ENCODE measurements around the gene ENTHD1. TPM values are rescaled to one million over a fixed set of nuclear protein-coding genes. Genes with fewer than 3 reads are reported as not detected.

ENTHD1 gene
- total RNA-seq, 1 donor from 2014 or later = not detected

GRCh38 chr22:39715778-39716495, 177.6 kb downstream of the ENTHD1 start:
- no peaks in the 10 kb centered on the region for H3K36me3 Mint-ChIP-seq (ENCODE audit: low read depth, unreplicated experiment)
- no peaks in the 10 kb centered on the region for H3K9me3 Mint-ChIP-seq (ENCODE audit: unreplicated experiment)
- no peak overlapping the region for H3K4me3 Mint-ChIP-seq (ENCODE audit: unreplicated experiment)
- TF ChIP-seq CTCF (IDR thresholded peaks at IDR 0.05; ENCODE audit: unreplicated experiment) = no peak
- DNase-seq (ENCODE audit: low spot score) = no peak
- H3K27me3 Mint-ChIP-seq (ENCODE audit: unreplicated experiment) = peaks cover 10% of the 10 kb centered on the region
- no peaks in the 10 kb centered on the region for H3K4me1 Mint-ChIP-seq (ENCODE audit: unreplicated experiment)
- no peak overlapping the region for H3K27ac Mint-ChIP-seq (ENCODE audit: unreplicated experiment)

GRCh38 chr22:39714321-39714720, 179.2 kb downstream of the ENTHD1 start:
- TF ChIP-seq CTCF (IDR thresholded peaks at IDR 0.05; ENCODE audit: unreplicated experiment) = no peak
- no peak overlapping the region for H3K4me3 Mint-ChIP-seq (ENCODE audit: unreplicated experiment)
- H3K27ac Mint-ChIP-seq (ENCODE audit: unreplicated experiment) = no peak overlapping the region
- no peaks in the 10 kb centered on the region for H3K36me3 Mint-ChIP-seq (ENCODE audit: low read depth, unreplicated experiment)
- H3K4me1 Mint-ChIP-seq (ENCODE audit: unreplicated experiment) = no peaks in the 10 kb centered on the region
- peaks cover 6% of the 10 kb centered on the region for H3K27me3 Mint-ChIP-seq (ENCODE audit: unreplicated experiment)
- no peak for DNase-seq (ENCODE audit: low spot score)
- no peaks in the 10 kb centered on the region for H3K9me3 Mint-ChIP-seq (ENCODE audit: unreplicated experiment)

GRCh38 chr22:39713799-39714290, 179.7 kb downstream of the ENTHD1 start:
- no peaks in the 10 kb centered on the region for H3K36me3 Mint-ChIP-seq (ENCODE audit: low read depth, unreplicated experiment)
- no peaks in the 10 kb centered on the region for H3K4me1 Mint-ChIP-seq (ENCODE audit: unreplicated experiment)
- TF ChIP-seq CTCF (IDR thresholded peaks at IDR 0.05; ENCODE audit: unreplicated experiment) = no peak
- peaks cover 6% of the 10 kb centered on the region for H3K27me3 Mint-ChIP-seq (ENCODE audit: unreplicated experiment)
- H3K4me3 Mint-ChIP-seq (ENCODE audit: unreplicated experiment) = no peak overlapping the region
- no peak overlapping the region for H3K27ac Mint-ChIP-seq (ENCODE audit: unreplicated experiment)
- no peaks in the 10 kb centered on the region for H3K9me3 Mint-ChIP-seq (ENCODE audit: unreplicated experiment)
- DNase-seq (ENCODE audit: low spot score) = no peak

- H3K27ac Mint-ChIP-seq (ENCODE audit: unreplicated experiment) = no peak overlapping the region
- TF ChIP-seq CTCF (IDR thresholded peaks at IDR 0.05; ENCODE audit: unreplicated experiment) = no peak
These were observed 180.6 kb downstream of the ENTHD1 start for GRCh38 chr22:39712751-39713525.

GRCh38 chr22:39712081-39712480, 181.5 kb downstream of the ENTHD1 start:
- H3K36me3 Mint-ChIP-seq (ENCODE audit: low read depth, unreplicated experiment) = no peaks in the 10 kb centered on the region
- no peak overlapping the region for H3K4me3 Mint-ChIP-seq (ENCODE audit: unreplicated experiment)

More at GRCh38 chr22:39712751-39713525, 180.6 kb downstream of the ENTHD1 start:
- Mint-ChIP-seq H3K27me3 (ENCODE audit: unreplicated experiment) (peaks cover 6% of the 10 kb centered on the region), H3K4me3 (ENCODE audit: unreplicated experiment) (no peak overlapping the region), H3K36me3 (ENCODE audit: low read depth, unreplicated experiment) (no peaks in the 10 kb centered on the region), H3K4me1 (ENCODE audit: unreplicated experiment) (no peaks in the 10 kb centered on the region), H3K9me3 (ENCODE audit: unreplicated experiment) (no peaks in the 10 kb centered on the region)
- no peak for DNase-seq (ENCODE audit: low spot score)

More at GRCh38 chr22:39712081-39712480, 181.5 kb downstream of the ENTHD1 start:
- no peaks in the 10 kb centered on the region for H3K9me3 Mint-ChIP-seq (ENCODE audit: unreplicated experiment)
- no peak for TF ChIP-seq CTCF (IDR thresholded peaks at IDR 0.05; ENCODE audit: unreplicated experiment)
- no peaks in the 10 kb centered on the region for H3K4me1 Mint-ChIP-seq (ENCODE audit: unreplicated experiment)
- peaks cover 6% of the 10 kb centered on the region for H3K27me3 Mint-ChIP-seq (ENCODE audit: unreplicated experiment)
- DNase-seq (ENCODE audit: low spot score) = no peak
- no peak overlapping the region for H3K27ac Mint-ChIP-seq (ENCODE audit: unreplicated experiment)

All from endothelial cell (in vitro differentiated cells).